HG02981 (cell line): ENCODE measurements around the gene ZNF215.
"Not testable (repeated sequence)": the region's sequence is repeated elsewhere in the genome, so short reads cannot be mapped to it uniquely, and the experiment has no call there.

ENCODE experiments used
- ATAC-seq: cut with Tn5 transposase; IDR thresholded peaks from one replicate; pipeline ENCODE4 v1.9.1; 2021; ENCODE audit warnings: mild to moderate bottlenecking, moderate library complexity; ENCODE audit not compliant: unreplicated experiment

Gene ZNF215

GRCh38 chr11:6926208-6927029, at the start of gene ZNF215:
Gene ZNF215, plus strand, starts transcription at chr11:6926426. Its CDS starts 5,847 bp downstream, at chr11:6932273.
- peak; percentile 63 for ATAC-seq

GRCh38 chr11:6876914-6877313, 49.3 kb upstream of the ZNF215 start:
- ATAC-seq, result no peak

GRCh38 chr11:6882751-6883150, 43.5 kb upstream of the ZNF215 start:
- ATAC-seq, result no peak

GRCh38 chr11:6887711-6888110, 38.5 kb upstream of the ZNF215 start:
- not testable (repeated sequence) for ATAC-seq

GRCh38 chr11:6888830-6889229, 37.4 kb upstream of the ZNF215 start:
- ATAC-seq, result no peak

- ATAC-seq, result no peak
Observed at GRCh38 chr11:6889835-6890234, 36.4 kb upstream of the ZNF215 start.

- ATAC-seq, result no peak
Observed at GRCh38 chr11:6892400-6892799, 33.8 kb upstream of the ZNF215 start, which contains the start of gene OR2D2. Gene OR2D2, minus strand, starts transcription at chr11:6892500. Its CDS starts 0 bp downstream, at chr11:6892500.

- no peak for ATAC-seq
Observed at GRCh38 chr11:6894097-6894496, 32.1 kb upstream of the ZNF215 start.

- ATAC-seq, result peak; percentile 90
Observed at GRCh38 chr11:6895010-6895409, 31.2 kb upstream of the ZNF215 start.

- ATAC-seq, result no peak
Observed at GRCh38 chr11:6898911-6899310, 27.3 kb upstream of the ZNF215 start.

- ATAC-seq, result no peak
Observed at GRCh38 chr11:6900327-6900999, 25.8 kb upstream of the ZNF215 start.

- not testable (repeated sequence) for ATAC-seq
Observed at GRCh38 chr11:6904804-6905203, 21.4 kb upstream of the ZNF215 start.

GRCh38 chr11:6911378-6911777, 14.8 kb upstream of the ZNF215 start:
- ATAC-seq, result no peak

GRCh38 chr11:6911948-6912347, 14.3 kb upstream of the ZNF215 start:
- no peak for ATAC-seq

GRCh38 chr11:6919698-6920097, 6.5 kb upstream of the ZNF215 start:
- no peak for ATAC-seq

- ATAC-seq, result no peak
Observed at GRCh38 chr11:6920702-6921101, 5.5 kb upstream of the ZNF215 start, which contains the start of gene OR2D3. Gene OR2D3, plus strand, starts transcription at chr11:6921002. Its CDS starts 0 bp downstream, at chr11:6921002.

GRCh38 chr11:6925007-6925577, 1.1 kb upstream of the ZNF215 start:
- ATAC-seq, result no peak

- ATAC-seq, result no peak
Observed at GRCh38 chr11:6925636-6926207, 504 bp upstream of the ZNF215 start.

- ATAC-seq, result peak; percentile 75
Observed at GRCh38 chr11:6927030-6927617, 898 bp downstream of the ZNF215 start.

- no peak for ATAC-seq
Observed at GRCh38 chr11:6928916-6929315, 2.7 kb downstream of the ZNF215 start.

GRCh38 chr11:6931146-6931713, 5.0 kb downstream of the ZNF215 start:
- ATAC-seq, result no peak
